OCI-LY1 (cell line): ENCODE data around the gene CASP3.

Source experiments
- EZH2 ChIP-seq: fragments of 200-600 bp; sonication (generic), shearing (Covaris generic); IDR thresholded peaks from 2 replicates; pipeline ENCODE4 v1.8.0; 2017; ENCODE audit warnings: borderline replicate concordance, mixed run types, mild to moderate bottlenecking, antibody characterized with exemption, low read length, moderate library complexity, mixed read lengths
- TF ChIP-seq, protein P1 (sequence below): fragments of 200-600 bp; sonication (generic), shearing (Covaris generic); IDR thresholded peaks from 2 replicates; pipeline ENCODE4 v1.5.1; 2017; ENCODE audit warnings: mild to moderate bottlenecking, antibody characterized with exemption, low read length, moderate library complexity, mixed read lengths

DNA sequence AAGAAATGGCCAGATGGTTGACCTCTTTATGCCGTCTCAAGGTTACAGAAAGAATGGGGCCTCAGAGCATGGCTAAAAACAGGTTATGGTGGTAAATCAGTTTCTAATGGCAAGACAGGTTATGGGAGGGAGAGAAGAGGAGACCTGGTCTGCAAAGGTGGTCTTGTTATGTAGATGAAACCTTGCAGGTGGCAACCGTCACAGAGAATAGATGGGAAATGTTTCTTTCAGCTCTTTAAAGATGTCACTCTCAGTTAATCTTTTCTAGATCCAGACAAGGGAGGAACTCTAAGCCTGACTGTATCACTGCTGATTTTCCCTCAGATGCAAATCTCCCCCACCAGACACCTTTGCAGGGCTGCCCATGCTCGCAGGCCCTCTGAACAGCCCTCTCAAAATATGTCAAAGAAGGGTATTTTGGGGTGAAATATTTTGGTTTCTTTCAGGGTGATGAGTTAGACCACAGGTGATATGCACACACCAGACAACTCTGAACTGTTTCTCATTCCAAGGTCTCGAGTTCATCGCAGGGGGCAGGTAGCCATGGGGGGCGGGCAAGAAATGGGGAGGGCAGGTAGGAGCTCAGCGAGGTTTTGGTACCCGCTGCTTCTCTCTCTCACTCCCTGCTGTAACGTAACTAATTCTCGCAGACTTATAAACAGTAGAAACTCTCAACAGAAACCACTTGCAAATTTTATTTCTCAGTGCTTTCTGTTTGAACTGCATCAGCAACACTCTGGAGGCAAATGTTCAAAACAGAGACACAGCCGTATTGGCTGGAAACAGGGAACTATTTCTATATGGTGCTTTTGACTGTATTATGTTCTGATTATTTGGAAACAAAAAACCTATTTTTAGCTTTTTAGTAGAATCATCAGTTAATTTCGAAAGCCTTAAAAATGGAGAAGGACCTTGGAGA is 32.4 kb downstream of the CASP3 start:
- TF ChIP-seq, protein P1, sequence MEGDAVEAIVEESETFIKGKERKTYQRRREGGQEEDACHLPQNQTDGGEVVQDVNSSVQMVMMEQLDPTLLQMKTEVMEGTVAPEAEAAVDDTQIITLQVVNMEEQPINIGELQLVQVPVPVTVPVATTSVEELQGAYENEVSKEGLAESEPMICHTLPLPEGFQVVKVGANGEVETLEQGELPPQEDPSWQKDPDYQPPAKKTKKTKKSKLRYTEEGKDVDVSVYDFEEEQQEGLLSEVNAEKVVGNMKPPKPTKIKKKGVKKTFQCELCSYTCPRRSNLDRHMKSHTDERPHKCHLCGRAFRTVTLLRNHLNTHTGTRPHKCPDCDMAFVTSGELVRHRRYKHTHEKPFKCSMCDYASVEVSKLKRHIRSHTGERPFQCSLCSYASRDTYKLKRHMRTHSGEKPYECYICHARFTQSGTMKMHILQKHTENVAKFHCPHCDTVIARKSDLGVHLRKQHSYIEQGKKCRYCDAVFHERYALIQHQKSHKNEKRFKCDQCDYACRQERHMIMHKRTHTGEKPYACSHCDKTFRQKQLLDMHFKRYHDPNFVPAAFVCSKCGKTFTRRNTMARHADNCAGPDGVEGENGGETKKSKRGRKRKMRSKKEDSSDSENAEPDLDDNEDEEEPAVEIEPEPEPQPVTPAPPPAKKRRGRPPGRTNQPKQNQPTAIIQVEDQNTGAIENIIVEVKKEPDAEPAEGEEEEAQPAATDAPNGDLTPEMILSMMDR = no peak
- TF ChIP-seq EZH2 = no peak
